Cardiac septum (tissue), 1 donor: Measurements from ENCODE around the gene SUPT3H. TPM values are rescaled to one million over a fixed set of nuclear protein-coding genes. Genes with fewer than 3 reads are reported as not detected.
"Not testable (repeated sequence)": the region's sequence is repeated elsewhere in the genome, so short reads cannot be mapped to it uniquely, and the experiment has no call there.

Experiments
- DNase-seq: peaks from one replicate; pipeline ENCODE4 v3.0.0-alpha.2; 2020; ENCODE audit warnings: low spot score
- intact Hi-C: fragments of 100-400 bp; cut with DNase I; formaldehyde crosslinking; loops from one replicate; pipeline ENCODE4 v1.14.0; 2022
- total RNA-seq: library from RNA; stranded (reverse); fragmentation: NEBNext Ultra II Directional; extraction: Animal tissue kit (Norgen Biotek cat#: 25700); gene quantifications from one replicate; pipeline ENCODE4 v1.2.1, GENCODE V29; 2021
- donor health status: DM: no; HTN: no; CAD: no.

SUPT3H gene
- total RNA-seq, 1 donor from 2014 or later = 6.2 TPM

- intact Hi-C loops = no loop called here
- DNase-seq = no peak
Observed at GRCh38 chr6:45278367-45278766, 99.4 kb downstream of the SUPT3H start.

DNA sequence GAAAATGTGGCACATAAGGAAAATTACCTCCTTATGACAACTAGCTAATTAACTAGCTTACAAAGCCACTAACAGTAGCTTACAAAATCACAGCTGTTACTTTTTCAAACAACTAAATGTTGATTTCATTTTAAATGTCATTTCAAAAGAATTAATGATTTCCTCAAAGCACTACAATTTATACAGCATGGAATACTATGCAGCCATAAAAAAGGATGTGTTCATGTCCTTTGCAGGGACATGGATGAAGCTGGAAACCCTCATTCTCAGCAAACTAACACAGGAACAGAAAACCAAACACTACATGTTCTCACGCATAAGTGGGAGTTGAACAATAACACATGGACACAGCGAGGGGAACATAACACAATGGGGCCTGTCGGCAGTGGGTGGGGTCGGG is 100.0 kb downstream of the SUPT3H start:
- intact Hi-C loops, DNase-seq: not testable (repeated sequence)

- no peak for DNase-seq
- intact Hi-C loops = no loop called here
Observed at GRCh38 chr6:45275358-45275757, 102.4 kb downstream of the SUPT3H start.

DNA sequence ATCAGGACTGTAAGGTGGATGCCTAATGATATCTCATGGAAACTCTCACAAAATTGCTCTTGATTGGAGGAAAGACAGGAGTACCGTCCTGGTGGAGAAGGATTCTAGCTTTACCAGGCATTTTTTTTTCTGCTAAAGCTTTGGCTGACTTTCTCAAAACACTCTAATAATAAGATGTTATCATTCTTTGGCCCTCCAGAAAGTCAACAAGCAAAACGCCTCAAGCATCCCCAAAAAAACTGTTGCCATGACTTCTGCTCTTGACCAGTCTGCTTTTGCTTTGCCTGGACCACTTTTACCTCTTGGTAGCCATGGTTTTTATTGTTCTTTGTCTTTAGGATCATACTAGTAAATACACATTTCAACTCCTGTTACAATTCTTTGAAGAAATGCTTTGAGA is 105.1 kb downstream of the SUPT3H start:
- no peak for DNase-seq
- intact Hi-C loops = no loop called here

- DNase-seq = no peak
- intact Hi-C loops = no loop called here
Observed at GRCh38 chr6:45265246-45265645, 112.5 kb downstream of the SUPT3H start.

- intact Hi-C loops = no loop called here
- no peak for DNase-seq
Observed at GRCh38 chr6:45260696-45261095, 117.0 kb downstream of the SUPT3H start.

GRCh38 chr6:45256697-45257695 is 120.7 kb downstream of the SUPT3H start:
- DNase-seq = no peak
- intact Hi-C loops = no loop called here

DNA sequence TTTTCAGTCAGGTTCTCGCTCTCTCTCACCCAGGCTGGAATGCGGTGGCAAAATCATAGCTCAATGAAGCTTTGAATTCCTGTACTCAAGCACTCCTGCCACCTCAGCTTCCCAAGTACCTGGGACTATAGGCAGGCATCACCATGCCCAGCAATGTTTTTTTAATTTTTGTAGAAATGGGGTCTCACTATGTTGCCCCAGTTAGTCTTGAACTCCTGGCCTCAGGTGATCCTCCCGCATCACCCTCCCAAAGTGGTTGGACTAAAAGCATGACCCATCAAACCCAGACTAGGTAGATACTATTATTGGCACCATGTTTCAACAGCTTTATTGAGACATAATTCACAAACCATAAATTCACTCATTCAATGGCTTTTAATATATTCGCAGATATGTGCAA is 122.3 kb downstream of the SUPT3H start:
- intact Hi-C loops = no loop called here
- DNase-seq = no peak

- intact Hi-C loops = no loop called here
- no peak for DNase-seq
Observed at GRCh38 chr6:45254253-45254652, 123.5 kb downstream of the SUPT3H start.

GRCh38 chr6:45253453-45253852 is 124.3 kb downstream of the SUPT3H start:
- intact Hi-C loops = no loop called here
- no peak for DNase-seq

DNA sequence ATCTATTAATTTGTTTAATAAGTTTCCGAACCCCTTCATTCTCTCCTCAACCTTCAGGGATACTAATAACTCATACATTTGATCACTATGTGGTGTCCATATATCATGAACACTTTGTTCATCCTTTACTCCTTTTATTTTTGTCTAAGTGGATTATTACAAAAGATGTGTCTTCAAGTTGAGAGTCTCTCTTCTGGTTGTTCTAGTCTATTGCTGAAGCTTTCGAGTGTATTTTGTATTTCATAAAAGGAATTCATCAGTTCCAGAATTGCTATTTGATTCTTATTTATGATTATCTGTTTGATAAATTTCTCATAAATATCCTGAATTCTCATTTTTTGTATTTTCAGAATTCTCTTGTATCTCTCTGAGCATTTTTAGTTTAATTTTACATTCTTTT is 146.1 kb downstream of the SUPT3H start:
- intact Hi-C loops = no loop called here
- no peak for DNase-seq

GRCh38 chr6:45229416-45229815 is 148.3 kb downstream of the SUPT3H start:
- DNase-seq = no peak

GRCh38 chr6:45226081-45226480 is 151.7 kb downstream of the SUPT3H start:
- DNase-seq = no peak
- intact Hi-C loops = no loop called here

More at GRCh38 chr6:45229416-45229815, 148.3 kb downstream of the SUPT3H start:
- intact Hi-C loops = no loop called here

DNA sequence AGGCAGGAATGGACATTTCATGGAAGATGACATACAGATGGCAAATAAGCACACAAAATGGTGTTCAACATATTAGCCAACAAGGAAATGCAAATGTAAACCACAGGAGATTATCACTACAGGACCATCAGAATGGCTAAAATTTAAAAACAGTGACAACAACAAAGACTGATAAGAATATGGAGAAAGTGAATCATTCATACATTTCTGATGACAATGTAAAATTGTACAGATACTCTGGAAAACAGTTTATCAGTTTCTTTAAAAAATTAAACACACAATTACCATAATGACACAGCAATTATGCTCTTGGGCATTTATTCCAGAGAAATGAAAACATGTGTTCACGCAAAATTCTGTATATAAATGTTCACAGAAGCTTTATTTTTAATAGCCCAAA is 155.4 kb downstream of the SUPT3H start:
- no peak for DNase-seq
- intact Hi-C loops = no loop called here

GRCh38 chr6:45215759-45216158 is 162.0 kb downstream of the SUPT3H start:
- DNase-seq = no peak
- intact Hi-C loops = no loop called here

GRCh38 chr6:45212976-45213375 is 164.8 kb downstream of the SUPT3H start:
- no peak for DNase-seq
- intact Hi-C loops = no loop called here

- DNase-seq = no peak
Observed at GRCh38 chr6:45209762-45210161, 168.0 kb downstream of the SUPT3H start.

DNA sequence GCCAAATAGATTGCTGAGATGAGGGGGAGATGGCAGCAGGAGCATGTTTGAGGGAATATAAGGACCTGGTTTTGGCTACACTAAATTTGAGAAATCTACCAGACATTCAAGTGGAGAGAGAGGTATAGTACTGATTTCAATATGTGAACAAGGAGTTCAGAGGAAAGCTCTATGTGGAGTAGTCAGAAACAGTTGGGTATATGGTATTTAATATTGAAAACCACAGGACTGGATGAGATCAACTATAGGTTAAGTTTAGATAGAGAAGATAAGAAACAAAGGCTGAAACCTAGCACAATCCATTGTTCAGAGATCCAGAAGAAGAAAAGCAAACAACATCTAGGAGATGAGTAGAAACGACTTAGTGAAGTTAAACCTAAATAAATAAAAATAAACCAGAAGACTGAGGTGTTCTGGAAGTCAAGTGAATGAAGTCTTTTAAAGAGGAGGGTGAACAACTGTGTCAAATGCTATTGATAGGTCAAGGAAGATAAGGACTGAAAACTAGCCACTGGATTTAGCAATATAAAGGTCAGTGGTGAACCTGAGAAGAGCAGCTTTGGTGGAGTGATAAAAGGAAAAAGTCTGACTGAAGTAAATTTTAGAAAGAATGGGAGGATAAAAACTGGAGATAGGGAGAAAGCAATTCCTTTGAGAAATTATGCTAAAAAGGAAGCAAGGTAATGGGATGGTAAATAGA is 170.8 kb downstream of the SUPT3H start:
- intact Hi-C loops = no loop called here
- DNase-seq = no peak

More at GRCh38 chr6:45209762-45210161, 168.0 kb downstream of the SUPT3H start:
- intact Hi-C loops = no loop called here

GRCh38 chr6:45201484-45201883 is 176.2 kb downstream of the SUPT3H start:
- intact Hi-C loops = no loop called here

DNA sequence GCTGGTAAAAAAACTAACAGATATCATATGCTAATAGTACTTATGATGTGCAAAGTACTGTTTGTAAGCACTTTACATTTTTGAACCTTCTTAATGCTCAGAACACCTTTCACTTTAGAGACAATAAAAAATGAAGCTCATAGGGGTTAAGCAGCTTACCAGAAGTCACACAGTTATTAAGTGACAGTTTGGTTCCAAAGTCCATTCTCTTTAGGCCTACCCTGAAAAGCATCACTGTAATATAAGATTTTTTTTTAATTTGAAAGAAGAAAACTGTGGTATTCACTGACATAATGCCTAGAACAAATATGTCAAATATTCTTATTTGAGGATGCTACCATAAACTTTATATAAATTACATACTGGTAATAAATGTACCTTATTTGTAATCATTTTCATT is 177.2 kb downstream of the SUPT3H start:
- intact Hi-C loops = no loop called here

More at GRCh38 chr6:45201484-45201883, 176.2 kb downstream of the SUPT3H start:
- no peak for DNase-seq

DNA sequence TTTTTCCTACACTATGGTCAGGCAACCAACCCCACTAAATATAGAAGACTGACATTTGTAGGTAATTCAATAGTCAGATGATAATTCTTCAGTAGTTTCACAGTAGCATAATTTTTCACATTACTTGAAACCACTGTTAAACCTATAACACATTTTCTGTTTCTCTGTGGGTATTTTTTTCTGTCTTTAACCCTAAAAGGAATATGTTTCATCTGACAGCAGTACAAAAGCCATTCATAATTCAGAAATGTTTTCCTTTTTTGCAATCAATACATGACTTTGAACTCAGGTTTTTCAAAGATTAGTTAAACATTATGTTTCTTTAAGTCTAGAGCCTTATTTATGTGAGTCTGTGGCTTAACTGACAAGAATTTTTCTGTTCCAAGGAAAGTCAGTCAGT is 178.2 kb downstream of the SUPT3H start:
- intact Hi-C loops = no loop called here

More for the DNA sequence above, 177.2 kb downstream of the SUPT3H start:
- no peak for DNase-seq

More for the DNA sequence above, 178.2 kb downstream of the SUPT3H start:
- no peak for DNase-seq
